PC-3 (cell line): ENCODE results near the gene CDC25B.

ENCODE experiments used
- CTCF ChIP-seq: fragments of 300-600 bp; sonication (generic); conservative IDR thresholded peaks from 2 replicates; pipeline ENCODE4 v1.5.1; 2017; ENCODE audit warnings: antibody characterized with exemption, low read depth, mild to moderate bottlenecking, low read length
- EZH2 ChIP-seq: fragments of 300-600 bp; sonication (generic); IDR thresholded peaks from one replicate; pipeline ENCODE4 v1.6.1; 2017; ENCODE audit warnings: antibody characterized with exemption, mild to moderate bottlenecking, low read length; ENCODE audit not compliant: unreplicated experiment
- EZH2phosphoT487 ChIP-seq: fragments of 300-600 bp; sonication (generic); IDR thresholded peaks from 2 replicates; pipeline ENCODE4 v1.6.1; 2018; ENCODE audit warnings: mild to moderate bottlenecking, antibody characterized with exemption, low read length, borderline replicate concordance

DNA sequence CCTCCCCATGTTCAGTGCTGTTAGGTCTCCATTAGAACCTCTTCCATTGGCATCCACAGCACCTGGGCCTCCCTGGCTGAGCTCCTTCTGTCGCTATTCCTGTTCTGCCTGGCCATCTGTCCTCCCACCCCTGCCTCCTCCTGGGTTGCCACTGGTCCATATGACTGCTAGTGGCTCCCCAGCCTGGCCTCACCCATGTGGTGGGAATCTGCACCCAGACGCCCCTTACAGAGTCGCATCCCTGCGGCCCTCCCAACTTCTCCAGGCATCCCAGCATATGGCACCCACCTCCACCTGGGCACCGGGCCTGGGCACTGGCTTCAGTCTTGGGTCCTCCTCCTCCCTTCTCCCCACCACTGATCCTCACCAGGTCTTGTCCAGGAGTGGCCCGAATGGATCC is 7.7 kb downstream of the CDC25B start:
- TF ChIP-seq CTCF (no peak), EZH2 (no peak), EZH2phosphoT487 (no peak)
